ENCODE measurements around the gene CXCR1.

DNA sequence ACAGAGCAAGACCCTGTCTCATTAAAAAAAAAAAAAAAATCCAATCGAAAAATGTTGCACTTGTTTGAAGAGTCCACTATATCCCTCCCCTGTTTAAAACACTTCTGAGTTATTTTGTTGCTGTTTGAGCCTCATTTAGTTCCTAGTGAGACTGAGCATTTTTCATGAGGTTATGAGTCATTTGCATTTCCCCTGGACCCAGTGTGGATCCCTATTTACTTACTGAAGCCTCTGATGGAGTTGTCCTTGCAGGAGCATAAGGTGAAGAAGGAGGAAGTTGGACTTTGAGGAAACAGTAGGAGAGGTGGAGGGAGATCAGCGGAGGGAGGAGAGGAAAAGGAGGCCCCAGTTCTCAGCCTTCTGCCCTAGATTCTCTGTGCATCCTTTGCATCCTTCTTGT, 5.1 kb downstream of the CXCR1 start:
- no peak for TF ChIP-seq EZH2 (IDR thresholded peaks at IDR 0.05; ENCODE audit: borderline replicate concordance, low read length)
- TF ChIP-seq, protein P1, sequence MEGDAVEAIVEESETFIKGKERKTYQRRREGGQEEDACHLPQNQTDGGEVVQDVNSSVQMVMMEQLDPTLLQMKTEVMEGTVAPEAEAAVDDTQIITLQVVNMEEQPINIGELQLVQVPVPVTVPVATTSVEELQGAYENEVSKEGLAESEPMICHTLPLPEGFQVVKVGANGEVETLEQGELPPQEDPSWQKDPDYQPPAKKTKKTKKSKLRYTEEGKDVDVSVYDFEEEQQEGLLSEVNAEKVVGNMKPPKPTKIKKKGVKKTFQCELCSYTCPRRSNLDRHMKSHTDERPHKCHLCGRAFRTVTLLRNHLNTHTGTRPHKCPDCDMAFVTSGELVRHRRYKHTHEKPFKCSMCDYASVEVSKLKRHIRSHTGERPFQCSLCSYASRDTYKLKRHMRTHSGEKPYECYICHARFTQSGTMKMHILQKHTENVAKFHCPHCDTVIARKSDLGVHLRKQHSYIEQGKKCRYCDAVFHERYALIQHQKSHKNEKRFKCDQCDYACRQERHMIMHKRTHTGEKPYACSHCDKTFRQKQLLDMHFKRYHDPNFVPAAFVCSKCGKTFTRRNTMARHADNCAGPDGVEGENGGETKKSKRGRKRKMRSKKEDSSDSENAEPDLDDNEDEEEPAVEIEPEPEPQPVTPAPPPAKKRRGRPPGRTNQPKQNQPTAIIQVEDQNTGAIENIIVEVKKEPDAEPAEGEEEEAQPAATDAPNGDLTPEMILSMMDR (IDR thresholded peaks at IDR 0.05; ENCODE audit: low read length), result no peak

All from OCI-LY1 (cell line).